PC-9 (cell line): ENCODE data around the gene SH3PXD2A. TPM values are rescaled to one million over a fixed set of nuclear protein-coding genes. Genes with fewer than 3 reads are reported as not detected.

Experiments used
- BruUV-seq: library from RNA; stranded (reverse); fragments of 400-500 nt; replicated peaks from 2 replicates; lab custom pipeline; 2021; lab: Mats Ljungman, UMichigan
- CTCF ChIA-PET: fragments of 300-600 bp; sonication (Branson Sonifier 250); formaldehyde crosslinking; loops from one replicate; lab custom pipeline; 2022; ENCODE audit warnings: antibody characterized with exemption; lab: Charles Lee
- POLR2A ChIA-PET: fragments of 300-600 bp; sonication (Branson Sonifier 250); formaldehyde crosslinking; loops from one replicate; lab custom pipeline; 2022; ENCODE audit warnings: antibody characterized with exemption; ENCODE audit not compliant: unreplicated experiment; lab: Charles Lee
- DNase-seq, 2 experiments: peaks; one replicate each; pipeline versions ENCODE4 v3.0.0 to v3.0.0-alpha.2; 2015 to 2022; ENCODE audit warnings: mixed read lengths in 1 of 2
- H2AFZ ChIP-seq: fragments of 200-600 bp; sonication (generic); 2 replicates; pipeline ENCODE4 v1.8.1; 2017; ENCODE audit warnings: antibody characterized with exemption
- H3F3A ChIP-seq: fragments of 200-600 bp; sonication (generic); 2 replicates; pipeline ENCODE4 v1.8.1; 2017; ENCODE audit warnings: antibody characterized with exemption, mild to moderate bottlenecking, low read depth; ENCODE audit not compliant: insufficient read depth
- H3K27ac ChIP-seq: fragments of 200-600 bp; sonication (generic); 2 replicates; pipeline ENCODE4 v1.6.1; 2016; ENCODE audit warnings: mixed run types
- H3K27me3 ChIP-seq: fragments of 200-600 bp; sonication (generic); 2 replicates; pipeline ENCODE4 v1.6.1; 2016; ENCODE audit warnings: low read depth, mixed run types; ENCODE audit not compliant: insufficient read depth
- H3K36me3 ChIP-seq: fragments of 200-600 bp; sonication (generic); 2 replicates; pipeline ENCODE4 v1.6.1; 2016; ENCODE audit warnings: low read depth, mixed run types
- H3K4me1 ChIP-seq: fragments of 200-600 bp; sonication (generic); replicated peaks from 2 replicates; pipeline ENCODE4 v1.6.1; 2016; ENCODE audit warnings: mixed run types; ENCODE audit not compliant: insufficient read depth
- H3K4me2 ChIP-seq: fragments of 200-600 bp; sonication (generic); 2 replicates; pipeline ENCODE4 v1.6.1; 2017; ENCODE audit warnings: mixed run types
- H3K4me3 ChIP-seq: fragments of 200-600 bp; sonication (generic); 2 replicates; pipeline ENCODE4 v1.6.1; 2016; ENCODE audit warnings: mixed run types
- H3K79me2 ChIP-seq: fragments of 200-600 bp; sonication (generic); 2 replicates; pipeline ENCODE4 v1.6.1; 2017; ENCODE audit warnings: low read depth, mixed run types
- H3K9me2 ChIP-seq: fragments of 200-600 bp; sonication (generic); 2 replicates; pipeline ENCODE4 v1.8.1; 2017; ENCODE audit warnings: mild to moderate bottlenecking; ENCODE audit not compliant: insufficient read depth
- H3K9me3 ChIP-seq: fragments of 200-600 bp; sonication (generic); 2 replicates; pipeline ENCODE4 v1.8.1; 2016; ENCODE audit warnings: low read depth; ENCODE audit not compliant: insufficient read depth
- H4K20me1 ChIP-seq: fragments of 200-600 bp; sonication (generic); 2 replicates; pipeline ENCODE4 v1.8.1; 2017; ENCODE audit not compliant: insufficient read depth
- CTCF ChIP-seq: fragments of 200-600 bp; sonication (generic); conservative IDR thresholded peaks from 2 replicates; pipeline ENCODE4 v1.6.1; 2017; ENCODE audit warnings: mixed run types, antibody characterized with exemption, mild to moderate bottlenecking, moderate library complexity
- EZH2 ChIP-seq: fragments of 200-600 bp; sonication (generic); IDR thresholded peaks from 2 replicates; pipeline ENCODE4 v1.8.0; 2017; ENCODE audit warnings: antibody characterized with exemption, low read depth
- intact Hi-C: fragments of 100-400 bp; cut with micrococcal nuclease; formaldehyde crosslinking; loops from one replicate; pipeline ENCODE4 v1.10.0; 2022; ENCODE audit not compliant: unreplicated experiment
- total RNA-seq: library from RNA; stranded (reverse); gene quantifications from 2 replicates; pipeline ENCODE4 v1.2.3, GENCODE V29; 2021

SH3PXD2A gene
- total RNA-seq, 1 experiment from 2014 or later = 12.5 TPM

DNA sequence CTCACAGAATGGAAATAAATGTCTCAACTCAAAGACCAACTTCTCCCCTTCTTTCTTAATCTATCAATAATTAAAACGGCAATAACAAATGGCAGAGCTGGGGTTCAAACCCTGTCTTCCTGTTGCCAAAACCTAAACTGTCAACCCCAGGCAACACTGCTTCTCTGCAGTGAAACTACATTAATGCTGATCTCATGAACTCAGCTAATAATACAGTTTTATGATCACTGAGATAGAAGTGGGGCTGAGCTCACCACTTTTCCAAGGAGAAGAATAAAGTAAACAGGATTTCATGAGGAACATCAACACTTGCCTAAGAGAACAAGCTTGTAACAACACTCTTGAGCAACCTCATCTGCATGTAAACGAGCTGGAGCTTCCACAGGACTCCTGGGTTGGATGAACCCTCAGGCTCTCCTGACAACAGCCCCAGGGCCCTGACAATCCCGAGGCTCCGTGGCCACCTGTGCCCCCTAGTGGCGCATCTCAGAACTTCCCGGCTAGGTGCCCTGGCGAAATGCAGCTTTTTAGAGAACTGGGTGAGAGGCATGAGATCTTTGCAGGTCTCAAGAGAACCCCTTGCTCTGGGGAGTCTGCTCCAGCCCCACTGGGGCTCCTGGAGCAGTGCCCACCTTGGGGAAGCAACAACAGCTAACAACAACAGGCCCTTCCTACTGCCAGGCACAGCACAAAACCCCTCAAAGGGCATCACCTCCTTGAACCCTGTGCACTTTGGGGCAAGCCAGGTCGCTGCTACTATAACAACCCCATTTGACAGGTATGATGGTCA lies 169.3 kb downstream of the SH3PXD2A start:
- DNase-seq = peak; percentile 41 to 61
- Histone ChIP-seq H2AFZ (no peak overlapping the region), H3K9me2 (no peaks in the 10 kb centered on the region), H4K20me1 (no peaks in the 10 kb centered on the region), H3K4me3 (no peak overlapping the region), H3K79me2 (no peaks in the 10 kb centered on the region), H3K36me3 (no peaks in the 10 kb centered on the region), H3K27me3 (no peaks in the 10 kb centered on the region), H3K4me2 (no peak overlapping the region; the same call in 1 of the 2 replicates), H3K9me3 (no peaks in the 10 kb centered on the region), H3K4me1 (0 out of 2 replicates have a peak, but pooled peaks cover 3% of the 10 kb centered on the region), H3K27ac (no peak overlapping the region), H3F3A (0 out of 2 replicates have a peak, but pooled peaks cover 3% of the 10 kb centered on the region)
- BruUV-seq = no TSS peak
- TF ChIP-seq EZH2 (no peak), CTCF (peak; percentile 90)
- intact Hi-C loops = loop anchor here (1.0 to 10.0 kb wide), 2 partner anchors 87 to 201 kb away; no protein-coding TSS in a partner anchor
- ChIA-PET CTCF (interaction anchor here (0.6 to 0.7 kb wide), 4 partner anchors 24 to 176 kb away, joined by 3 to 4 read pairs (median 4); no protein-coding TSS in a partner anchor), POLR2A (no interaction called here)

GRCh38 chr10:103683851-103684250 lies 171.5 kb downstream of the SH3PXD2A start:
- no peak for DNase-seq
- no peak overlapping the region for H3K27ac ChIP-seq
- H3K9me3 ChIP-seq = no peaks in the 10 kb centered on the region
- no TSS peak for BruUV-seq
- no peak overlapping the region for H3K4me3 ChIP-seq
- no peak overlapping the region for H2AFZ ChIP-seq
- H3K36me3 ChIP-seq = no peaks in the 10 kb centered on the region
- 0 out of 2 replicates have a peak, but pooled peaks cover 3% of the 10 kb centered on the region for H3F3A ChIP-seq
- H3K27me3 ChIP-seq = no peaks in the 10 kb centered on the region
- no peak overlapping the region for H3K4me2 ChIP-seq
- intact Hi-C loops = loop anchor here (10.0 kb wide), 1 partner anchor 199 kb away; no protein-coding TSS in a partner anchor
- CTCF ChIA-PET = interaction anchor here (1.2 kb wide), 1 partner anchor 27 kb away, joined by 3 read pairs; no protein-coding TSS in a partner anchor
- TF ChIP-seq CTCF (no peak), EZH2 (no peak)
- POLR2A ChIA-PET = no interaction called here
- H3K9me2 ChIP-seq = no peaks in the 10 kb centered on the region
- H3K4me1 ChIP-seq = 0 out of 2 replicates have a peak, but pooled peaks cover 3% of the 10 kb centered on the region
- no peaks in the 10 kb centered on the region for H3K79me2 ChIP-seq
- no peaks in the 10 kb centered on the region for H4K20me1 ChIP-seq

- ChIA-PET POLR2A (no interaction called here), CTCF (no interaction called here)
Observed at GRCh38 chr10:103682631-103683030, 172.7 kb downstream of the SH3PXD2A start.

More at GRCh38 chr10:103682631-103683030, 172.7 kb downstream of the SH3PXD2A start:
- TF ChIP-seq EZH2 (no peak), CTCF (no peak)
- Histone ChIP-seq H3K27ac (no peak overlapping the region), H4K20me1 (no peaks in the 10 kb centered on the region), H3K9me2 (no peaks in the 10 kb centered on the region), H3K36me3 (no peaks in the 10 kb centered on the region), H3K27me3 (no peaks in the 10 kb centered on the region), H3F3A (0 out of 2 replicates have a peak, but pooled peaks cover 3% of the 10 kb centered on the region), H3K4me3 (no peak overlapping the region), H3K79me2 (no peaks in the 10 kb centered on the region), H3K4me1 (0 out of 2 replicates have a peak, but pooled peaks cover 3% of the 10 kb centered on the region), H2AFZ (no peak overlapping the region), H3K4me2 (no peak overlapping the region), H3K9me3 (no peaks in the 10 kb centered on the region)
- DNase-seq = no peak
- no TSS peak for BruUV-seq
- intact Hi-C loops = loop anchor here (10.0 kb wide), 1 partner anchor 198 kb away; no protein-coding TSS in a partner anchor
